Muscle layer of colon (tissue), 2 donors: Measurements from ENCODE around the gene EEF1AKMT4.

ENCODE experiments used
- H3K27ac ChIP-seq: one replicate; pipeline ENCODE4 v1.7.0; 2013; ENCODE audit warnings: low read depth, mild to moderate bottlenecking, low read length, moderate library complexity
- H3K27me3 ChIP-seq, 2 donors: one replicate each; pipeline ENCODE4 v1.7.0; 2013; ENCODE audit warnings: low read length in 2 of 2, mild to moderate bottlenecking in 2 of 2; ENCODE audit not compliant: insufficient read depth in 2 of 2, control insufficient read depth in 1 of 2
- H3K36me3 ChIP-seq: one replicate; pipeline ENCODE4 v1.7.0; 2013; ENCODE audit warnings: mild to moderate bottlenecking, low read length; ENCODE audit not compliant: insufficient read depth
- H3K4me1 ChIP-seq: one replicate; pipeline ENCODE4 v1.7.0; 2013; ENCODE audit warnings: mild to moderate bottlenecking, low read length; ENCODE audit not compliant: insufficient read depth
- H3K4me3 ChIP-seq, 2 donors: one replicate each; pipeline ENCODE4 v1.7.0; 2013; ENCODE audit warnings: low read length in 2 of 2, low read depth in 1 of 2, mild to moderate bottlenecking in 1 of 2, moderate library complexity in 1 of 2
- H3K9ac ChIP-seq: one replicate; pipeline ENCODE4 v1.7.0; 2013; ENCODE audit warnings: low read length
- H3K9me3 ChIP-seq: one replicate; pipeline ENCODE4 v1.7.0; 2013; ENCODE audit warnings: mild to moderate bottlenecking, low read length
- donor health status: abdominal sarcoma.
- donor health status: Adenocarcinoma of cecum.

Gene EEF1AKMT4

GRCh38 chr3:184229394-184230080, 19.9 kb upstream of the EEF1AKMT4 start, which contains the start of gene VWA5B2:
Gene VWA5B2 (plus strand): TSS chr3:184229585. CDS start chr3:184230529, 944 bp downstream.
- H3K36me3 ChIP-seq: no peaks in the 10 kb centered on the region
- no peak within 1 kb of the TSS for H3K27ac ChIP-seq
- H3K4me1 ChIP-seq: peaks cover 13% of the 10 kb centered on the region
- H3K4me3 ChIP-seq: peak within 1 kb of the TSS; percentile 35 to 50
- no peaks in the 10 kb centered on the region for H3K9me3 ChIP-seq
- peaks cover 29 to 62% of the 10 kb centered on the region in 2 donors for H3K27me3 ChIP-seq
- no peak within 1 kb of the TSS for H3K9ac ChIP-seq

- peak overlapping the region in 1 of 2 donors; percentile 50 for H3K4me3 ChIP-seq
- no peaks in the 10 kb centered on the region for H3K36me3 ChIP-seq
- no peak overlapping the region for H3K27ac ChIP-seq
- peaks cover 29 to 62% of the 10 kb centered on the region in 2 donors for H3K27me3 ChIP-seq
- no peaks in the 10 kb centered on the region for H3K9me3 ChIP-seq
- no peak overlapping the region for H3K9ac ChIP-seq
- H3K4me1 ChIP-seq: peaks cover 13% of the 10 kb centered on the region
These were observed 19.3 kb upstream of the EEF1AKMT4 start for GRCh38 chr3:184230081-184230602.

GRCh38 chr3:184230603-184231528, 18.6 kb upstream of the EEF1AKMT4 start:
- H3K27me3 ChIP-seq: peaks cover 29 to 62% of the 10 kb centered on the region in 2 donors
- no peak overlapping the region for H3K9ac ChIP-seq

GRCh38 chr3:184231671-184232070, 17.8 kb upstream of the EEF1AKMT4 start:
- H3K36me3 ChIP-seq: no peaks in the 10 kb centered on the region
- no peaks in the 10 kb centered on the region for H3K9me3 ChIP-seq
- peaks cover 13% of the 10 kb centered on the region for H3K4me1 ChIP-seq
- peaks cover 29 to 59% of the 10 kb centered on the region in 2 donors for H3K27me3 ChIP-seq
- no peak overlapping the region for H3K27ac ChIP-seq
- no peak overlapping the region for H3K4me3 ChIP-seq
- no peak overlapping the region for H3K9ac ChIP-seq

More at GRCh38 chr3:184230603-184231528, 18.6 kb upstream of the EEF1AKMT4 start:
- no peaks in the 10 kb centered on the region for H3K36me3 ChIP-seq
- peaks cover 13% of the 10 kb centered on the region for H3K4me1 ChIP-seq
- H3K27ac ChIP-seq: no peak overlapping the region
- H3K9me3 ChIP-seq: no peaks in the 10 kb centered on the region
- H3K4me3 ChIP-seq: no peak overlapping the region

- no peaks in the 10 kb centered on the region for H3K9me3 ChIP-seq
- H3K27me3 ChIP-seq: peaks cover 29 to 49% of the 10 kb centered on the region in 2 donors
- H3K9ac ChIP-seq: no peak overlapping the region
- H3K36me3 ChIP-seq: no peaks in the 10 kb centered on the region
- H3K27ac ChIP-seq: no peak overlapping the region
- H3K4me1 ChIP-seq: peaks cover 13% of the 10 kb centered on the region
- no peak overlapping the region for H3K4me3 ChIP-seq
These were observed 16.2 kb upstream of the EEF1AKMT4 start for GRCh38 chr3:184233127-184233843.

GRCh38 chr3:184234224-184234623, 15.2 kb upstream of the EEF1AKMT4 start:
- Histone ChIP-seq H3K27ac (no peak overlapping the region), H3K9me3 (no peaks in the 10 kb centered on the region), H3K27me3 (peaks cover 24 to 50% of the 10 kb centered on the region in 2 donors), H3K36me3 (no peaks in the 10 kb centered on the region), H3K4me3 (no peak overlapping the region), H3K9ac (no peak overlapping the region), H3K4me1 (peaks cover 5% of the 10 kb centered on the region)

- Histone ChIP-seq H3K9ac (no peak overlapping the region), H3K36me3 (no peaks in the 10 kb centered on the region), H3K4me1 (peaks cover 2% of the 10 kb centered on the region), H3K27me3 (peaks cover 24 to 49% of the 10 kb centered on the region in 2 donors), H3K4me3 (no peak overlapping the region), H3K9me3 (no peaks in the 10 kb centered on the region), H3K27ac (no peak overlapping the region)
These were observed 14.6 kb upstream of the EEF1AKMT4 start for GRCh38 chr3:184234671-184235380.

- H3K4me1 ChIP-seq: no peaks in the 10 kb centered on the region
- no peaks in the 10 kb centered on the region for H3K36me3 ChIP-seq
- H3K27ac ChIP-seq: no peak overlapping the region
- H3K9ac ChIP-seq: no peak overlapping the region
- no peaks in the 10 kb centered on the region for H3K9me3 ChIP-seq
- H3K27me3 ChIP-seq: peaks cover 24 to 44% of the 10 kb centered on the region in 2 donors
- H3K4me3 ChIP-seq: no peak overlapping the region
These were observed 14.0 kb upstream of the EEF1AKMT4 start for GRCh38 chr3:184235381-184236032.

- H3K9ac ChIP-seq: no peak overlapping the region
- H3K27ac ChIP-seq: no peak overlapping the region
- H3K4me1 ChIP-seq: no peaks in the 10 kb centered on the region
- H3K9me3 ChIP-seq: no peaks in the 10 kb centered on the region
- H3K36me3 ChIP-seq: no peaks in the 10 kb centered on the region
- H3K4me3 ChIP-seq: no peak overlapping the region
- H3K27me3 ChIP-seq: peaks cover 19 to 45% of the 10 kb centered on the region in 2 donors
These were observed 13.4 kb upstream of the EEF1AKMT4 start for GRCh38 chr3:184236033-184236410.

- H3K4me1 ChIP-seq: no peaks in the 10 kb centered on the region
- H3K27ac ChIP-seq: no peak overlapping the region
- peaks cover 13 to 45% of the 10 kb centered on the region in 2 donors for H3K27me3 ChIP-seq
These were observed 12.8 kb upstream of the EEF1AKMT4 start for GRCh38 chr3:184236636-184237035.

More at GRCh38 chr3:184236636-184237035, 12.8 kb upstream of the EEF1AKMT4 start:
- Histone ChIP-seq H3K9me3 (no peaks in the 10 kb centered on the region), H3K4me3 (no peak overlapping the region), H3K9ac (no peak overlapping the region), H3K36me3 (no peaks in the 10 kb centered on the region)
